ENCODE measurements around the gene MLLT6.

Gene MLLT6

GRCh38 chr17:38716368-38717005 is 11.4 kb downstream of the MLLT6 start:
- ChIA-PET CTCF (interaction anchor here (0.8 kb wide), 1 partner anchor 19 kb away, joined by 3 read pairs; no protein-coding TSS in a partner anchor), POLR2A (interaction anchor here (0.7 to 1.2 kb wide), 5 partner anchors 11 to 36 kb away, joined by 3 to 7 read pairs (median 4); partner anchors contain the start of gene PSMB3)
- TF ChIP-seq L3MBTL2 (conservative IDR thresholded peaks at IDR 0.05) (no peak), TARDBP (IDR thresholded peaks at IDR 0.05) (no peak), NFRKB (IDR thresholded peaks at IDR 0.05) (no peak), ZNF384 (IDR thresholded peaks at IDR 0.05) (no peak), LEF1 (IDR thresholded peaks at IDR 0.05; ENCODE audit: borderline replicate concordance) (no peak), CTBP1 (IDR thresholded peaks at IDR 0.05; ENCODE audit: borderline replicate concordance) (no peak), ARNT (IDR thresholded peaks at IDR 0.05) (no peak), FOXA1 (IDR thresholded peaks at IDR 0.05) (no peak), BHLHE40 (IDR thresholded peaks at IDR 0.05; ENCODE audit: borderline replicate concordance) (no peak), FOXM1 (IDR thresholded peaks at IDR 0.05; ENCODE audit: borderline replicate concordance) (no peak), PKNOX1 (IDR thresholded peaks at IDR 0.05) (no peak), SUZ12 (IDR thresholded peaks at IDR 0.05) (no peak), ELF4 (IDR thresholded peaks at IDR 0.05) (no peak), SP1 (IDR thresholded peaks at IDR 0.05) (no peak)

DNA sequence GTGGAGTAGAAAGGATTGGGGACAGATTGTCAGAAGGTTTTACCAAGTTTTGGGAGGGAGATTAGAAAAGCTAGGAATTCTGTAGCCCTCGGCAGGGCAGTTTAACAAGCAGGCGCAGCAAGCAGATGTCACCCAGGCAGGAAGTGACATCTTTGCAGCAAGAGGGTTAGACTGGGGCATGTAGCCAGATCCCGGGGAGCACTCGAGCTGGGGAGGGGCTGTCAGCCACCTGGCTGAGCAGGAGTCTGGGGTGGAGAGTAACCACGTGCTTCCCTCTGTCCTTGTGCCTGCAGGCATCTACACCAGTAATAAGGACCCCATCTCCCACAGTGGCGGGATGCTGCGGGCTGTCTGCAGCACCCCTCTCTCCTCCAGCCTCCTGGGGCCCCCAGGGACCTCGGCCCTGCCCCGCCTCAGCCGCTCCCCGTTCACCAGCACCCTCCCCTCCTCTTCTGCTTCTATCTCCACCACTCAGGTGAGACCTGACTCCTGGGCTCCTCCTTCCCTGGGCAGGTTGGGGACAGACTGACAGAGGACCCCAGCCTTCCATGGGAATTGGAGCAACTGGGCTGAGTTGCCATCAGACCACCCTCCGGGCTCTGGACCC is 12.2 kb downstream of the MLLT6 start:
- CTCF ChIA-PET: interaction anchor here (0.8 kb wide), 1 partner anchor 18 kb away, joined by 3 read pairs; no protein-coding TSS in a partner anchor
- POLR2A ChIA-PET: interaction anchor here (0.7 to 1.3 kb wide), 3 partner anchors 11 to 35 kb away, joined by 4 to 7 read pairs (median 4); partner anchors contain the start of genes CISD3 and PSMB3
- DNase-seq (ENCODE audit: extremely low spot score): no peak
- TF ChIP-seq PKNOX1 (IDR thresholded peaks at IDR 0.05): no peak
- TF ChIP-seq TARDBP (IDR thresholded peaks at IDR 0.05): no peak
- no peak for TF ChIP-seq ZNF384 (IDR thresholded peaks at IDR 0.05)
- no peak for TF ChIP-seq FOXA1 (IDR thresholded peaks at IDR 0.05)
- no peak for TF ChIP-seq FOXM1 (IDR thresholded peaks at IDR 0.05; ENCODE audit: borderline replicate concordance)
- no peak for TF ChIP-seq HDGF (IDR thresholded peaks at IDR 0.05; ENCODE audit: borderline replicate concordance)
- no peak for TF ChIP-seq ARNT (IDR thresholded peaks at IDR 0.05)
- TF ChIP-seq L3MBTL2 (conservative IDR thresholded peaks at IDR 0.05): no peak
- TF ChIP-seq SUZ12 (IDR thresholded peaks at IDR 0.05): no peak
- no peak for TF ChIP-seq NFRKB (IDR thresholded peaks at IDR 0.05)
- no peak for TF ChIP-seq ELF4 (IDR thresholded peaks at IDR 0.05)

More at GRCh38 chr17:38716368-38717005, 11.4 kb downstream of the MLLT6 start:
- DNase-seq (ENCODE audit: extremely low spot score): no peak

DNA sequence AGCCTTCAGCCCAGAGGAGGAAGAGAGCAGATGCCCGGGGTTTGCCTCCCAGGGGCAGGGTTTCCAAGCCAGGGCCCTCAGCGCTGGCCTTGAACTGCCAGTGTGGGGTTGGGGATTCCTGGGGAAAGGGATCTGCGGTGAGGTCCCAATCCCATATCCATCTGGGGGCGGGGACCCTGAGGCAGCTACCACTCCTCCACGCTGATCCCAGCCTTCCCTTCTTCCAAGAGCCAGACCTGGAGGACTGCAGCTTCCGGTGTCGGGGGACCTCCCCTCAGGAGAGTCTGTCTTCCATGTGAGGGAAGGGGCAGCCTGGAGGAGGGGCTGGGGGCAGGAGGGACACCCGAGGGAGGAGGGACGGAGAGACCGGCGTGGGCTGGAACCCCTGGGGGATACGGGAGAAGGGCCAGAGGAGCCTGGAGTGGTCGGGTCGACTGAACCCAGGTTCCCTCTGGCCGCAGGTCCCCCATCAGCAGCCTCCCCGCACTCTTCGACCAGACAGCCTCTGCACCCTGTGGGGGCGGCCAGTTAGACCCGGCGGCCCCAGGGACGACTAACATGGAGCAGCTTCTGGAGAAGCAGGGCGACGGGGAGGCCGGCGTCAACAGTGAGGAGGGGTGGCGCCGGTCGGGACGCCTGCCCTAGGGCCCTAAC is 14.3 kb downstream of the MLLT6 start:
- no peak for DNase-seq (ENCODE audit: extremely low spot score)
- TF ChIP-seq PKNOX1 (IDR thresholded peaks at IDR 0.05) (no peak), CTBP1 (IDR thresholded peaks at IDR 0.05; ENCODE audit: borderline replicate concordance) (no peak), BHLHE40 (IDR thresholded peaks at IDR 0.05; ENCODE audit: borderline replicate concordance) (no peak), LEF1 (IDR thresholded peaks at IDR 0.05; ENCODE audit: borderline replicate concordance) (no peak), FOXA1 (IDR thresholded peaks at IDR 0.05) (no peak), ELF4 (IDR thresholded peaks at IDR 0.05) (no peak), SP1 (IDR thresholded peaks at IDR 0.05) (no peak), FOXM1 (IDR thresholded peaks at IDR 0.05; ENCODE audit: borderline replicate concordance) (no peak), HDGF (IDR thresholded peaks at IDR 0.05; ENCODE audit: borderline replicate concordance) (no peak), SUZ12 (IDR thresholded peaks at IDR 0.05) (no peak), TARDBP (IDR thresholded peaks at IDR 0.05) (no peak), ZNF384 (IDR thresholded peaks at IDR 0.05) (no peak), ARNT (IDR thresholded peaks at IDR 0.05) (no peak), L3MBTL2 (conservative IDR thresholded peaks at IDR 0.05) (no peak), FOXK2 (IDR thresholded peaks at IDR 0.05) (no peak), NFRKB (IDR thresholded peaks at IDR 0.05) (no peak)
- POLR2A ChIA-PET: interaction anchor here (1.0 to 2.0 kb wide), 6 partner anchors 9 to 30 kb away, joined by 3 to 9 read pairs (median 6); partner anchors contain the start of gene MLLT6
- CTCF ChIA-PET: interaction anchor here (0.6 to 1.2 kb wide), 4 partner anchors 11 to 101 kb away, joined by 3 to 5 read pairs (median 4); no protein-coding TSS in a partner anchor

DNA sequence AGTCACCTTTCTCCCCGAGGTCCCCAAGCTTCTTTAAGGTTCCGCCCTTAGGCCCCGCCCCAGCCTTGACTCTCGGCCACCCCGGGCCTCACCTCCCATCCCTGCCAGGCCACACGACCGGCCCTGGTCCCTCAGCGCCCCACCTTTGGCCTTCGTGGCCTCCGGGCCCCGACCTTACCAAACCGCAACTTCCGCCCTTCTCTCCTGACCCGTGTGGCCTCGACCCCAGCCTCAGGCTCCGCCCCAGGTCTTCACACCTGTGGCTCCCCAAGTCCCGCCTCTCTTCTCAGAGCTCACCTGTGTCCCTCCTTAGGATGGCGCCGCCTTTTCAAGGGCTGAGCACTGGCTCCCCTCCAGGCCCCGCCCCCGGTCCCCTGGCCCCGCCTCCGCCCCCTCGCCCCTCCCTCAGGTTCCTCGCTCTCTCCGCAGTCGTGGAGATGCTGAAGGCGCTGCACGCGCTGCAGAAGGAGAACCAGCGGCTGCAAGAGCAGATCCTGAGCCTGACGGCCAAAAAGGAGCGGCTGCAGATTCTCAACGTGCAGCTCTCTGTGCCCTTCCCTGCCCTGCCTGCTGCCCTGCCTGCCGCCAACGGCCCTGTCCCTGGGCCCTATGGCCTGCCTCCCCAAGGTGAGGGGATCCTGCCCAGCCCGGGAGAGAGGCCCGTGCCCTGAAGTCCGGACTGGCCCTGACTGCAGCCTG is 15.0 kb downstream of the MLLT6 start:
- CTCF ChIA-PET: interaction anchor here (1.1 kb wide), 1 partner anchor 15 kb away, joined by 5 read pairs; no protein-coding TSS in a partner anchor
- POLR2A ChIA-PET: interaction anchor here (1.3 to 2.0 kb wide), 3 partner anchors 8 to 30 kb away, joined by 3 to 9 read pairs (median 7); no protein-coding TSS in a partner anchor
- TF ChIP-seq PKNOX1 (IDR thresholded peaks at IDR 0.05) (no peak), TARDBP (IDR thresholded peaks at IDR 0.05) (no peak), HDGF (IDR thresholded peaks at IDR 0.05; ENCODE audit: borderline replicate concordance) (no peak), CTBP1 (IDR thresholded peaks at IDR 0.05; ENCODE audit: borderline replicate concordance) (no peak), L3MBTL2 (conservative IDR thresholded peaks at IDR 0.05) (no peak), SUZ12 (IDR thresholded peaks at IDR 0.05) (no peak), NFRKB (IDR thresholded peaks at IDR 0.05) (no peak), ELF4 (IDR thresholded peaks at IDR 0.05) (no peak), FOXA1 (IDR thresholded peaks at IDR 0.05) (no peak), ZNF384 (IDR thresholded peaks at IDR 0.05) (no peak)
- DNase-seq (ENCODE audit: extremely low spot score): no peak

All from HEK293T (cell line).